Breast epithelium (tissue), 4 donors: Measurements from ENCODE around the gene PIGK. TPM values are rescaled to one million over a fixed set of nuclear protein-coding genes. Genes with fewer than 3 reads are reported as not detected.
A peak's percentile ranks its signal among the peaks of the same experiment; 100 is the strongest.

Experiments used
- DNase-seq, 2 donors: peaks; one replicate each; pipeline ENCODE4 v3.0.0-alpha.2; 2019; ENCODE audit warnings: low spot score in 2 of 2
- H3K27ac ChIP-seq, 2 donors: fragments of 200-600 bp; sonication (generic) in 1 of 2; one replicate each; pipeline ENCODE4 v1.5.1; 2016 to 2019; ENCODE audit warnings: mild to moderate bottlenecking in 1 of 2
- H3K27me3 ChIP-seq, 2 donors: fragments of 200-600 bp; sonication (generic) in 1 of 2; one replicate each; pipeline versions ENCODE4 v1.5.1 to v1.6.0; 2017 to 2019; ENCODE audit warnings: control low read depth in 1 of 2, mild to moderate bottlenecking in 1 of 2
- H3K36me3 ChIP-seq: fragments of 200-600 bp; one replicate; pipeline ENCODE4 v1.5.1; 2019
- H3K4me1 ChIP-seq, 2 donors: fragments of 200-600 bp; sonication (generic); one replicate each; pipeline ENCODE4 v1.5.1; 2016 to 2019; ENCODE audit warnings: control low read depth in 1 of 2
- H3K4me3 ChIP-seq, 3 donors: fragments of 200-600 bp; sonication (generic); 1 replicate in 2 of 3; 2 replicates in 1 of 3; pipeline ENCODE4 v1.5.1; 2016 to 2019; ENCODE audit warnings: mild to moderate bottlenecking in 3 of 3, moderate library complexity in 2 of 3
- H3K9me3 ChIP-seq, 2 donors: fragments of 200-600 bp; sonication (generic) in 1 of 2; one replicate each; pipeline ENCODE4 v1.5.1; 2016 to 2019; ENCODE audit warnings: control low read depth in 1 of 2
- POLR2A ChIP-seq: fragments of 450-650 bp; IDR thresholded peaks from one replicate; pipeline ENCODE4 v1.6.1; 2016; ENCODE audit warnings: antibody characterized with exemption, mild to moderate bottlenecking, moderate library complexity
- POLR2AphosphoS5 ChIP-seq, 3 donors: sonication (generic); formaldehyde crosslinking; IDR thresholded peaks; one replicate each; pipeline ENCODE4 v1.6.1; 2017; ENCODE audit warnings: antibody characterized with exemption in 3 of 3
- intact Hi-C: fragments of 100-400 bp; cut with DNase I; formaldehyde crosslinking; loops from one replicate; pipeline ENCODE4 v1.15.1; 2023; ENCODE audit warnings: low total_unique reads
- total RNA-seq, 3 donors: library from RNA; depleted of rRNA; stranded (reverse); fragments of >200 nt; gene quantifications; one replicate each; pipeline ENCODE4 v1.1.0, GENCODE V29; 2016
- TF ChIP-seq, protein P1 (sequence below), 3 donors: fragments of 450-650 bp; IDR thresholded peaks; one replicate each; pipeline ENCODE4 v1.5.1; 2016 to 2017; ENCODE audit warnings: antibody characterized with exemption in 3 of 3, mild to moderate bottlenecking in 3 of 3, moderate library complexity in 3 of 3

Gene PIGK
- total RNA-seq, 3 donors from 2014 or later, result 18.9 to 35.6 (median 22.6) TPM

DNA sequence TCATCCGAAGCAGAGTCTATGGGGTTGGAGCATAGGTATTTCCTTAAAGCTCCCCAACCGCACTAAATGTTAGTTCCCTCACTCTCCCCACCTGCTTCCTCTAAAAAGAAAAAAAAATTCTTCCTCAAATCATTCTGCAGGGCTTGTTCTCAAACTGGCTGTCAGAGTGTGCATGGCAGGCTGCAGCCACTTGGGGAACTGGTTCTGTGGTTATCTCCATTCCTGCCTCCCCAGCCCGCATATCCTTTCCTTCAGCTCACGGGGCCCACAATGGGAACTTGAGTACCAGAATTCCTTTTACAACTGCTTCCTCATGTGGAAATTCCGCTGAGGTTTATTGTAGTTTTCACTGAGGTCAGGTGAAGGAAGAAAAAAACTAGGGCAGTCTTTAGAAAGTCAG, 159.2 kb downstream of the PIGK start:
- peak in 1 of 2 donors; percentile 31 for DNase-seq
- H3K27ac ChIP-seq, result no peak overlapping the region
- intact Hi-C loops, result no loop called here
- H3K27me3 ChIP-seq, result no peaks in the 10 kb centered on the region
- H3K9me3 ChIP-seq, result no peaks in the 10 kb centered on the region
- TF ChIP-seq, protein P1, sequence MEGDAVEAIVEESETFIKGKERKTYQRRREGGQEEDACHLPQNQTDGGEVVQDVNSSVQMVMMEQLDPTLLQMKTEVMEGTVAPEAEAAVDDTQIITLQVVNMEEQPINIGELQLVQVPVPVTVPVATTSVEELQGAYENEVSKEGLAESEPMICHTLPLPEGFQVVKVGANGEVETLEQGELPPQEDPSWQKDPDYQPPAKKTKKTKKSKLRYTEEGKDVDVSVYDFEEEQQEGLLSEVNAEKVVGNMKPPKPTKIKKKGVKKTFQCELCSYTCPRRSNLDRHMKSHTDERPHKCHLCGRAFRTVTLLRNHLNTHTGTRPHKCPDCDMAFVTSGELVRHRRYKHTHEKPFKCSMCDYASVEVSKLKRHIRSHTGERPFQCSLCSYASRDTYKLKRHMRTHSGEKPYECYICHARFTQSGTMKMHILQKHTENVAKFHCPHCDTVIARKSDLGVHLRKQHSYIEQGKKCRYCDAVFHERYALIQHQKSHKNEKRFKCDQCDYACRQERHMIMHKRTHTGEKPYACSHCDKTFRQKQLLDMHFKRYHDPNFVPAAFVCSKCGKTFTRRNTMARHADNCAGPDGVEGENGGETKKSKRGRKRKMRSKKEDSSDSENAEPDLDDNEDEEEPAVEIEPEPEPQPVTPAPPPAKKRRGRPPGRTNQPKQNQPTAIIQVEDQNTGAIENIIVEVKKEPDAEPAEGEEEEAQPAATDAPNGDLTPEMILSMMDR (IDR thresholded peaks at IDR 0.05), result no peak
- TF ChIP-seq POLR2AphosphoS5 (IDR thresholded peaks at IDR 0.05) (no peak), POLR2A (no peak)
- H3K4me3 ChIP-seq, result no peak overlapping the region
- H3K4me1 ChIP-seq, result no peaks in the 10 kb centered on the region
- no peaks in the 10 kb centered on the region for H3K36me3 ChIP-seq

DNA sequence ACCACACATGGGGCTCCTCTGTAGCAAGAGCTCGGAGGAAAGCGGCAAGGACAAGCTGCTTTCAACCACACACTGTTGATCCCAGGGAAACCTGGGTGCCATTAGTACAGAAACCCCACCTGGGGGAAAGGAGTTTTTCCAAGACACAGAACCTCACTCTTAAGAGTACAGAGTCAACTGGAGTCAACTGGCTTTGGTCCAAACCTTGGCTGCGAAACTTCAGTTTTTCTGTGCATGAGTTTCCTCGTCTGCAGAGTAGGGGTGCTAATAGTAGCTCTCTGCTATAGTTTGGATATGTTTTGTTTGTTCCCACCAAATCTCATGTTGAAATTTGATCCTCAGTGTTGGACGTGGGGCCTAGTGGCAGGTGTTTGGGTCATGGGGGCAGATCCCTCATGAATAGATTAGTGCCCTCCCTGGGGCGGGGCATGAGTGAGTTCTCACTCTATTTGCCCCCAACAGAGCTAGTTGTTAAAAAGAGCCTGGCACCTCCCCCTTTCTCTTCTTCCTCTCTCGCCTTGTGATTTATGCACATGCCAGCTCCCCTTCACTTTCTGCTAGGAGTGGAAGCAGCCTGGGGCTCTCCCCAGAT, 161.1 kb downstream of the PIGK start:
- Histone ChIP-seq H3K4me3 (no peak overlapping the region), H3K4me1 (no peaks in the 10 kb centered on the region), H3K27me3 (no peaks in the 10 kb centered on the region), H3K27ac (no peak overlapping the region), H3K9me3 (no peaks in the 10 kb centered on the region), H3K36me3 (no peaks in the 10 kb centered on the region)
- TF ChIP-seq POLR2AphosphoS5 (IDR thresholded peaks at IDR 0.05) (no peak), POLR2A (no peak)
- TF ChIP-seq, protein P1 (IDR thresholded peaks at IDR 0.05), result no peak
- intact Hi-C loops, result no loop called here
- DNase-seq, result no peak

DNA sequence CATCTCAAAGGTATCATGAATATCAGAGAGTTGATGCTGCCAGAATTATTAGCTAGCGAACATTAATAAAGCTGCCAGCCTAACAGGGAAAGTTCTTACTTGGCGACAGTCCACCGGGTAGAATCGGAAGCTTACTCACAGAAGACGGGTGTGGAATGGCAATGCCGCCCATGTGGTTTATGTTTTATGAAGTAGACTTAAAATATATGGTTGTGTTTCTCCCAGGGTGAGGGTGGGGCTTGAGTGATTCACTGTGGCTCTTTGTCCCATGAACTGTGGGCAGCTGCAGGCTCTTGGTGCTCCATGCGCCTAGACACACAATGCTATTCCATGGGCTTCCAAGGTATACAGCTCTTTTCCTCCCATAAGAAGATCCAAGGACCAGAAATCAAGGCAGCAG, 162.7 kb downstream of the PIGK start:
- H3K4me1 ChIP-seq, result no peaks in the 10 kb centered on the region
- DNase-seq, result no peak
- no peaks in the 10 kb centered on the region for H3K27me3 ChIP-seq
- no peak overlapping the region for H3K4me3 ChIP-seq
- intact Hi-C loops, result no loop called here
- no peaks in the 10 kb centered on the region for H3K36me3 ChIP-seq
- TF ChIP-seq POLR2AphosphoS5 (IDR thresholded peaks at IDR 0.05), result no peak
- no peak overlapping the region for H3K27ac ChIP-seq
- no peaks in the 10 kb centered on the region for H3K9me3 ChIP-seq

DNA sequence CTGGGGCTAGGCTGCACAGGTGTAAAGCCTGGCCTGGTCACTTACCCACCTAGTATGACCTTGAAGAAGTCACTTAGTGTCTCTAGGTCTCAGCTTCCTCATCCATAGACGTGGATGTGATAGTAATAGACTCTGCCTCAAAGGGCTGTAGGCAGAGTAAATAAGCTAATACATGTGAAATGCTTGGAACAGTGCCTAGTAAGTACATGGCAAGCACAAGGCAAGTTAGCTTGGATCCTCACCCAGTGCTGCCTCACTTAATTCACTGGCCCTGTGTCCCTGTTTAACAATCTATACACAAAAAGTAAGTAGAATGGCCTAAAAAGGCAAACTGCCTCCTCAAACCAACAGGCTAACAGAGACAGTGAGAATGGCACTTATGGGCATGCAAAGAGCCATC, 167.8 kb downstream of the PIGK start:
- Histone ChIP-seq H3K27ac (no peak overlapping the region), H3K9me3 (no peaks in the 10 kb centered on the region), H3K4me1 (no peaks in the 10 kb centered on the region), H3K4me3 (no peak overlapping the region), H3K36me3 (no peaks in the 10 kb centered on the region), H3K27me3 (no peaks in the 10 kb centered on the region)
- no peak for DNase-seq
- TF ChIP-seq POLR2A, result no peak
- no peak for TF ChIP-seq POLR2AphosphoS5 (IDR thresholded peaks at IDR 0.05)
- TF ChIP-seq, protein P1 (IDR thresholded peaks at IDR 0.05), result no peak
- intact Hi-C loops, result no loop called here

DNA sequence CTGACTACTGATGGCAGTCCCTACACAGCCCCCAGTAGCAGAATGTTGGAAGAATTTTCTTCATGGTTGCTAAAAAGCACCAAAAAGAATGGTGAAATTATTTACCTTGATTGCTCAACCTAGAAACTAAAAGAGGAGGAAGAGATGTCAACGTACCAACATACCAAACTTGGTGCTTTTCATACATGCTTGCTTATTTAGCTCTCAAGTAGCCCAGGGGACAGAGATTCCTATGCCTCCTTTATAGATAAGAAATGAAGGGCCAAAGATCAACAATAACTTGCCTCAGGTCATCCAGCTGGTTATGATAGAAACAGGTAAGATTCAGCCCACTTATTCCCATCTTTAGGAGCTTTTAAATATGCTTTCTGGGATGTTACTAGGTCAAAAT, 170.6 kb downstream of the PIGK start:
- H3K36me3 ChIP-seq, result no peaks in the 10 kb centered on the region
- no peak for TF ChIP-seq POLR2A
- TF ChIP-seq POLR2AphosphoS5 (IDR thresholded peaks at IDR 0.05), result no peak
- TF ChIP-seq, protein P1 (IDR thresholded peaks at IDR 0.05), result no peak
- no peaks in the 10 kb centered on the region for H3K4me1 ChIP-seq
- intact Hi-C loops, result no loop called here
- H3K9me3 ChIP-seq, result no peaks in the 10 kb centered on the region
- H3K27me3 ChIP-seq, result no peaks in the 10 kb centered on the region
- H3K27ac ChIP-seq, result no peak overlapping the region
- DNase-seq, result no peak
- no peak overlapping the region for H3K4me3 ChIP-seq
